IMR-90 (cell line): Measurements from ENCODE around the gene SLC6A2. TPM values are rescaled to one million over a fixed set of nuclear protein-coding genes. Genes with fewer than 3 reads are reported as not detected.

Experiments
- ATAC-seq: fragments of 200-7000 bp; cut with Tn5 transposase; 2 replicates; pipeline ENCODE4 v1.9.1; 2020; ENCODE audit warnings: low read depth, mild to moderate bottlenecking, moderate library complexity
- BruUV-seq: library from RNA; stranded (reverse); fragments of 400-500 nt; replicated peaks from 2 replicates; lab custom pipeline; 2021; lab: Mats Ljungman, UMichigan
- CTCF ChIA-PET: fragments of 300-600 bp; formaldehyde crosslinking; extraction: SDS; loops from one replicate; lab custom pipeline; 2021; ENCODE audit warnings: antibody characterized with exemption; lab: Yijun Ruan, JAX
- POLR2A ChIA-PET: fragments of 300-600 bp; sonication (Branson Sonifier 250); formaldehyde crosslinking; loops from one replicate; lab custom pipeline; 2022; ENCODE audit warnings: antibody characterized with exemption; ENCODE audit not compliant: unreplicated experiment; lab: Charles Lee
- DNase-seq: peaks from one replicate; pipeline ENCODE4 v3.0.0; 2013
- H2AFZ ChIP-seq: replicated peaks from 2 replicates; pipeline ENCODE3; 2013; ENCODE audit warnings: low read length, mild to moderate bottlenecking; ENCODE audit not compliant: poor library complexity
- H2AK5ac ChIP-seq: 2 replicates; pipeline ENCODE4 v1.6.1; 2013; ENCODE audit warnings: low read depth, low read length, inconsistent platforms
- H2AK9ac ChIP-seq: replicated peaks from 2 replicates; pipeline ENCODE3; 2013; ENCODE audit warnings: mild to moderate bottlenecking, low read depth, low read length, moderate library complexity; ENCODE audit not compliant: poor library complexity
- H2BK120ac ChIP-seq: 2 replicates; pipeline ENCODE4 v1.6.1; 2013; ENCODE audit warnings: low read depth, low read length, inconsistent platforms
- H2BK15ac ChIP-seq: 3 replicates; pipeline ENCODE4 v1.6.1; 2013; ENCODE audit warnings: low read depth, low read length, inconsistent platforms
- H2BK20ac ChIP-seq: 2 replicates; pipeline ENCODE4 v1.6.1; 2013; ENCODE audit warnings: low read depth, mild to moderate bottlenecking, inconsistent platforms, low read length, moderate library complexity
- H2BK5ac ChIP-seq: 2 replicates; pipeline ENCODE4 v1.6.1; 2013; ENCODE audit warnings: mild to moderate bottlenecking, low read depth, low read length, inconsistent platforms; ENCODE audit not compliant: poor library complexity, severe bottlenecking
- H3K14ac ChIP-seq: replicated peaks from 2 replicates; pipeline ENCODE4 v1.6.1; 2013; ENCODE audit warnings: low read depth, low read length, inconsistent platforms
- H3K18ac ChIP-seq: 2 replicates; pipeline ENCODE4 v1.6.1; 2013; ENCODE audit warnings: low read depth, low read length, control low read depth
- H3K23ac ChIP-seq: 2 replicates; pipeline ENCODE4 v1.6.1; 2013; ENCODE audit warnings: low read depth, low read length, inconsistent platforms
- H3K27ac ChIP-seq: 2 replicates; pipeline ENCODE4 v1.5.1; 2013; ENCODE audit warnings: mild to moderate bottlenecking, control low read depth, low read length; ENCODE audit not compliant: insufficient read depth
- H3K27me3 ChIP-seq: 2 replicates; pipeline ENCODE4 v1.6.1; 2013; ENCODE audit warnings: low read length; ENCODE audit not compliant: control insufficient read depth, insufficient read depth
- H3K36me3 ChIP-seq: 2 replicates; pipeline ENCODE4 v1.6.1; 2013; ENCODE audit warnings: low read length, mixed read lengths; ENCODE audit not compliant: control insufficient read depth, insufficient read depth
- H3K4ac ChIP-seq: 2 replicates; pipeline ENCODE4 v1.6.1; 2013; ENCODE audit warnings: low read depth, low read length, inconsistent platforms
- H3K4me1 ChIP-seq: 2 replicates; pipeline ENCODE4 v1.6.1; 2013; ENCODE audit warnings: low read length, mixed read lengths; ENCODE audit not compliant: control insufficient read depth, insufficient read depth
- H3K4me2 ChIP-seq: 2 replicates; pipeline ENCODE4 v1.6.1; 2013; ENCODE audit warnings: low read depth, mild to moderate bottlenecking, control low read depth, low read length, moderate library complexity
- H3K4me3 ChIP-seq: 2 replicates; pipeline ENCODE4 v1.5.1; 2013; ENCODE audit warnings: low read depth, mild to moderate bottlenecking, control low read depth, low read length, moderate library complexity; ENCODE audit not compliant: insufficient read depth
- H3K56ac ChIP-seq: 2 replicates; pipeline ENCODE4 v1.6.1; 2013; ENCODE audit warnings: low read length, inconsistent platforms; ENCODE audit not compliant: insufficient read depth; ENCODE audit errors: extremely low read depth
- H3K79me1 ChIP-seq, 2 experiments: 2 replicates each; pipeline ENCODE4 v1.6.1; 2013; ENCODE audit warnings: low read length in 2 of 2, inconsistent platforms in 1 of 2, low read depth in 1 of 2
- H3K9ac ChIP-seq: 2 replicates; pipeline ENCODE4 v1.6.1; 2013; ENCODE audit warnings: low read depth, low read length, control low read depth
- H3K9me1 ChIP-seq: 2 replicates; pipeline ENCODE4 v1.6.1; 2013; ENCODE audit warnings: low read length, inconsistent platforms; ENCODE audit not compliant: insufficient read depth
- H3K9me3 ChIP-seq: 2 replicates; pipeline ENCODE4 v1.6.1; 2013; ENCODE audit warnings: low read length; ENCODE audit not compliant: control insufficient read depth, insufficient read depth
- H4K20me1 ChIP-seq: 2 replicates; pipeline ENCODE4 v1.6.1; 2013; ENCODE audit warnings: low read length, inconsistent platforms; ENCODE audit not compliant: insufficient read depth
- H4K5ac ChIP-seq: 2 replicates; pipeline ENCODE4 v1.6.1; 2013; ENCODE audit warnings: mild to moderate bottlenecking, low read depth, low read length, control low read depth
- H4K8ac ChIP-seq, 2 experiments: 2 replicates each; pipeline ENCODE4 v1.6.1; 2013; ENCODE audit warnings: low read depth in 2 of 2, low read length in 2 of 2, control low read depth in 1 of 2, inconsistent platforms in 1 of 2
- H4K91ac ChIP-seq: 2 replicates; pipeline ENCODE4 v1.6.1; 2013; ENCODE audit warnings: low read depth, low read length, inconsistent platforms; ENCODE audit not compliant: insufficient read depth
- CTCF ChIP-seq: conservative IDR thresholded peaks from 2 replicates; pipeline ENCODE4 v1.5.1; 2012; ENCODE audit warnings: mild to moderate bottlenecking, low read depth, low read length, improper control_type of control experiment
- MAFK ChIP-seq: IDR thresholded peaks from 2 replicates; pipeline ENCODE4 v1.6.1; 2012; ENCODE audit warnings: low read depth, low read length, improper control_type of control experiment
- RAD21 ChIP-seq: IDR thresholded peaks from 2 replicates; pipeline ENCODE4 v1.6.1; 2012; ENCODE audit warnings: low read length, improper control_type of control experiment
- SMC3 ChIP-seq: fragments of 150-350 bp; IDR thresholded peaks from 2 replicates; pipeline ENCODE4 v1.6.1; 2016; ENCODE audit warnings: low read depth, mild to moderate bottlenecking, antibody characterized with exemption, low read length, moderate library complexity
- WGBS, 2 experiments: methylation state at CpG; one replicate each; pipeline versions ENCODE4 v1.1.5 to v1.1.7; 2013; ENCODE audit warnings: missing lambda C conversion rate in 2 of 2; ENCODE audit not compliant: insufficient read length in 1 of 2; ENCODE audit errors: extremely low coverage in 2 of 2; 5-methylcytosine and 5-hydroxymethylcytosine counted together
- dilution Hi-C: fragments of 300-500 bp; cut with HindIII; formaldehyde crosslinking; loops from one replicate; pipeline ENCODE4 v1.14.3; 2018; ENCODE audit warnings: low sequenced_read_pairs; ENCODE audit not compliant: unreplicated experiment
- in situ Hi-C: fragments of 300-500 bp; cut with MboI; formaldehyde crosslinking; loops from 3 replicates; pipeline ENCODE4 v1.14.3; 2019; ENCODE audit warnings: low sequenced_read_pairs, inconsistent platforms, mixed read lengths
- intact Hi-C: fragments of 100-400 bp; cut with micrococcal nuclease; formaldehyde crosslinking; loops from 2 replicates; pipeline ENCODE4 v1.10.0; 2022
- polyA plus RNA-seq, 3 experiments: library from polyadenylated mRNA; depleted of rRNA; stranded (reverse); fragments of >200 nt; gene quantifications; 2 replicates each; pipeline ENCODE4 v1.2.3, GENCODE V29; 2012; ENCODE audit warnings: low replicate concordance in 1 of 3
- total RNA-seq: library from RNA; depleted of rRNA; stranded (reverse); fragments of >200 nt; gene quantifications from 2 replicates; pipeline ENCODE4 v1.2.3, GENCODE V29; 2012

Gene SLC6A2
- total and polyA plus RNA-seq, 2 of the 4 experiments (the other 2 are of a cell fraction), result not detected

GRCh38 chr16:55701442-55702319 lies 45.9 kb downstream of the SLC6A2 start:
- peak; percentile 45 for TF ChIP-seq SMC3
- no peak for TF ChIP-seq MAFK
- TF ChIP-seq RAD21, result peak; percentile 44
- TF ChIP-seq CTCF, result peak; percentile 48
- Histone ChIP-seq H3K23ac (no peak overlapping the region), H4K91ac (no peak overlapping the region), H2AFZ (peak overlapping the region; percentile 8), H3K4ac (no peak overlapping the region), H2BK5ac (no peak overlapping the region), H2AK9ac (no peak overlapping the region), H2BK20ac (no peak overlapping the region), H3K27me3 (peaks cover 30% of the 10 kb centered on the region), H3K4me3 (no peak overlapping the region), H3K9me3 (no peaks in the 10 kb centered on the region), H3K4me1 (no peaks in the 10 kb centered on the region), H2BK120ac (no peak overlapping the region), H4K20me1 (no peaks in the 10 kb centered on the region), H3K4me2 (no peak overlapping the region), H3K9ac (no peak overlapping the region), H3K56ac (no peak overlapping the region), H3K36me3 (no peaks in the 10 kb centered on the region), H3K79me1 (no peaks in the 10 kb centered on the region), H3K14ac (no peak overlapping the region), H2AK5ac (no peak overlapping the region), H3K18ac (no peak overlapping the region), H4K5ac (no peak overlapping the region), H2BK15ac (no peak overlapping the region), H4K8ac (no peak overlapping the region), H3K9me1 (no peaks in the 10 kb centered on the region; the same call in 1 of the 2 replicates), H3K27ac (no peak overlapping the region)
- dilution Hi-C loops, result no loop called here
- in situ Hi-C loops, result loop anchor here (5.0 to 25.0 kb wide), 3 partner anchors 154 to 611 kb away; no protein-coding TSS in a partner anchor
- peak; percentile 26 for DNase-seq
- WGBS, 2 experiments, result no CpG with 5 or more reads among the region's 9 CpGs
- intact Hi-C loops, result loop anchor here (1.0 kb wide), 1 partner anchor 206 kb away; no protein-coding TSS in a partner anchor
- POLR2A ChIA-PET, result no interaction called here
- peak; percentile 72 for ATAC-seq
- CTCF ChIA-PET, result interaction anchor here (0.7 to 1.9 kb wide), 4 partner anchors 12 to 1872 kb away, joined by 4 to 25 read pairs (median 4); no protein-coding TSS in a partner anchor
- BruUV-seq, result no TSS peak
